Upper lobe of right lung (tissue), 1 donor: ENCODE data around the gene ANKRD44. TPM values are rescaled to one million over a fixed set of nuclear protein-coding genes. Genes with fewer than 3 reads are reported as not detected.
A peak's percentile ranks its signal among the peaks of the same experiment; 100 is the strongest.
"Not testable (repeated sequence)": the region's sequence is repeated elsewhere in the genome, so short reads cannot be mapped to it uniquely, and the experiment has no call there.

Source experiments
- ATAC-seq: fragments of 200-7000 bp; cut with Tn5 transposase; one replicate; pipeline ENCODE4 v1.9.1; 2020; ENCODE audit warnings: mild to moderate bottlenecking, moderate library complexity
- DNase-seq: peaks from one replicate; pipeline ENCODE4 v3.0.0-alpha.2; 2020
- H3K27ac ChIP-seq: fragments of 200-600 bp; one replicate; pipeline ENCODE4 v1.8.0; 2022
- H3K27me3 ChIP-seq: fragments of 200-600 bp; one replicate; pipeline ENCODE4 v1.8.0; 2022; ENCODE audit warnings: mild to moderate bottlenecking
- H3K36me3 ChIP-seq: fragments of 200-600 bp; one replicate; pipeline ENCODE4 v1.8.0; 2022
- H3K4me1 ChIP-seq: fragments of 200-600 bp; one replicate; pipeline ENCODE4 v1.8.0; 2022
- H3K4me3 ChIP-seq: fragments of 200-600 bp; one replicate; pipeline ENCODE4 v1.8.0; 2022; ENCODE audit warnings: mild to moderate bottlenecking
- H3K9me3 ChIP-seq: fragments of 200-600 bp; one replicate; pipeline ENCODE4 v1.8.0; 2022
- CTCF ChIP-seq: fragments of 200-600 bp; IDR thresholded peaks from one replicate; pipeline ENCODE4 v1.8.0; 2022; ENCODE audit warnings: antibody characterized with exemption
- intact Hi-C: fragments of 100-400 bp; cut with DNase I; formaldehyde crosslinking; loops from one replicate; pipeline ENCODE4 v1.11.0; 2022
- total RNA-seq: library from RNA; stranded (reverse); fragmentation: NEBNext Ultra II Directional; extraction: Animal tissue kit (Norgen Biotek cat#: 25700); gene quantifications from one replicate; pipeline ENCODE4 v1.2.1, GENCODE V29; 2021
- donor health status: DM: no; HTN: yes; CAD: no; lungs with severe emphysema.

The ANKRD44 gene
- total RNA-seq, 1 donor from 2014 or later: 51.4 TPM

GRCh38 chr2:197297266-197297665, 13.3 kb downstream of the ANKRD44 start:
- ATAC-seq (no peak), DNase-seq (no peak)
- Histone ChIP-seq H3K4me3 (no peak overlapping the region), H3K36me3 (no peaks in the 10 kb centered on the region), H3K27ac (peak overlapping the region; percentile 51), H3K27me3 (no peaks in the 10 kb centered on the region), H3K4me1 (peaks cover 42% of the 10 kb centered on the region), H3K9me3 (no peaks in the 10 kb centered on the region)
- intact Hi-C loops: no loop called here
- no peak for TF ChIP-seq CTCF

GRCh38 chr2:197296835-197297234, 13.7 kb downstream of the ANKRD44 start:
- H3K4me1 ChIP-seq: peaks cover 43% of the 10 kb centered on the region
- no peaks in the 10 kb centered on the region for H3K9me3 ChIP-seq
- TF ChIP-seq CTCF: no peak
- H3K27me3 ChIP-seq: no peaks in the 10 kb centered on the region
- DNase-seq (no peak), ATAC-seq (no peak)
- H3K36me3 ChIP-seq: no peaks in the 10 kb centered on the region
- H3K4me3 ChIP-seq: no peak overlapping the region
- H3K27ac ChIP-seq: peak overlapping the region; percentile 51
- intact Hi-C loops: no loop called here

- intact Hi-C loops: no loop called here
- no peak for ATAC-seq
- H3K4me3 ChIP-seq: no peak overlapping the region
Observed at GRCh38 chr2:197294260-197294659, 16.3 kb downstream of the ANKRD44 start.

GRCh38 chr2:197293252-197294007, 17.1 kb downstream of the ANKRD44 start:
- no peak for DNase-seq
- intact Hi-C loops: no loop called here
- TF ChIP-seq CTCF: no peak
- no peaks in the 10 kb centered on the region for H3K9me3 ChIP-seq
- H3K4me1 ChIP-seq: peaks cover 43% of the 10 kb centered on the region
- H3K27me3 ChIP-seq: no peaks in the 10 kb centered on the region
- H3K27ac ChIP-seq: peak overlapping the region; percentile 20
- no peak overlapping the region for H3K4me3 ChIP-seq
- no peaks in the 10 kb centered on the region for H3K36me3 ChIP-seq
- ATAC-seq: peak; percentile 77

More at GRCh38 chr2:197294260-197294659, 16.3 kb downstream of the ANKRD44 start:
- no peak for DNase-seq
- peaks cover 43% of the 10 kb centered on the region for H3K4me1 ChIP-seq
- peak overlapping the region; percentile 20 for H3K27ac ChIP-seq
- H3K9me3 ChIP-seq: no peaks in the 10 kb centered on the region
- H3K27me3 ChIP-seq: no peaks in the 10 kb centered on the region
- H3K36me3 ChIP-seq: no peaks in the 10 kb centered on the region
- no peak for TF ChIP-seq CTCF

GRCh38 chr2:197292619-197293018, 18.0 kb downstream of the ANKRD44 start:
- Histone ChIP-seq H3K4me1 (peaks cover 36% of the 10 kb centered on the region), H3K27ac (peak overlapping the region; percentile 20), H3K4me3 (no peak overlapping the region), H3K9me3 (no peaks in the 10 kb centered on the region), H3K27me3 (no peaks in the 10 kb centered on the region), H3K36me3 (no peaks in the 10 kb centered on the region)
- DNase-seq: no peak
- no peak for TF ChIP-seq CTCF
- intact Hi-C loops: no loop called here
- no peak for ATAC-seq

- H3K36me3 ChIP-seq, DNase-seq, H3K4me3 ChIP-seq, ATAC-seq, H3K27me3 ChIP-seq, intact Hi-C loops, H3K9me3 ChIP-seq: not testable (repeated sequence)
- H3K4me1 ChIP-seq: peaks cover 30% of the 10 kb centered on the region
- peak overlapping the region; percentile 14 for H3K27ac ChIP-seq
Observed at GRCh38 chr2:197287596-197287932, 23.0 kb downstream of the ANKRD44 start.
